Subcutaneous abdominal adipose tissue (tissue), 5 donors: ENCODE measurements around the gene UBR3.

Experiments
- H3K27ac ChIP-seq: one replicate; pipeline ENCODE4 v1.7.0; 2013; ENCODE audit warnings: low read depth, mild to moderate bottlenecking, inconsistent platforms, low read length, moderate library complexity
- H3K27me3 ChIP-seq, 5 donors: one replicate each; pipeline ENCODE4 v1.7.0; 2013; ENCODE audit warnings: low read length in 5 of 5, inconsistent platforms in 1 of 5; ENCODE audit not compliant: control insufficient read depth in 5 of 5, insufficient read depth in 4 of 5
- H3K36me3 ChIP-seq, 5 donors: one replicate each; pipeline ENCODE4 v1.7.0; 2013; ENCODE audit warnings: low read length in 5 of 5; ENCODE audit not compliant: control insufficient read depth in 5 of 5, insufficient read depth in 5 of 5
- H3K4me1 ChIP-seq, 5 donors: one replicate each; pipeline ENCODE4 v1.7.0; 2013; ENCODE audit warnings: low read length in 5 of 5, mild to moderate bottlenecking in 3 of 5, moderate library complexity in 1 of 5; ENCODE audit not compliant: control insufficient read depth in 5 of 5, insufficient read depth in 5 of 5
- H3K4me3 ChIP-seq, 5 donors: one replicate each; pipeline ENCODE4 v1.7.0; 2013; ENCODE audit warnings: low read length in 5 of 5, low read depth in 1 of 5
- H3K9ac ChIP-seq, 5 donors: one replicate each; pipeline ENCODE4 v1.7.0; 2013; ENCODE audit warnings: low read length in 5 of 5, mild to moderate bottlenecking in 4 of 5, moderate library complexity in 3 of 5
- H3K9me3 ChIP-seq, 5 donors: one replicate each; pipeline ENCODE4 v1.7.0; 2013; ENCODE audit warnings: low read length in 5 of 5; ENCODE audit not compliant: control insufficient read depth in 5 of 5
- donor health status: healthy.
- donor health status: healthy.
- donor health status: healthy.
- donor health status: healthy.
- donor health status: healthy.

The UBR3 gene

DNA sequence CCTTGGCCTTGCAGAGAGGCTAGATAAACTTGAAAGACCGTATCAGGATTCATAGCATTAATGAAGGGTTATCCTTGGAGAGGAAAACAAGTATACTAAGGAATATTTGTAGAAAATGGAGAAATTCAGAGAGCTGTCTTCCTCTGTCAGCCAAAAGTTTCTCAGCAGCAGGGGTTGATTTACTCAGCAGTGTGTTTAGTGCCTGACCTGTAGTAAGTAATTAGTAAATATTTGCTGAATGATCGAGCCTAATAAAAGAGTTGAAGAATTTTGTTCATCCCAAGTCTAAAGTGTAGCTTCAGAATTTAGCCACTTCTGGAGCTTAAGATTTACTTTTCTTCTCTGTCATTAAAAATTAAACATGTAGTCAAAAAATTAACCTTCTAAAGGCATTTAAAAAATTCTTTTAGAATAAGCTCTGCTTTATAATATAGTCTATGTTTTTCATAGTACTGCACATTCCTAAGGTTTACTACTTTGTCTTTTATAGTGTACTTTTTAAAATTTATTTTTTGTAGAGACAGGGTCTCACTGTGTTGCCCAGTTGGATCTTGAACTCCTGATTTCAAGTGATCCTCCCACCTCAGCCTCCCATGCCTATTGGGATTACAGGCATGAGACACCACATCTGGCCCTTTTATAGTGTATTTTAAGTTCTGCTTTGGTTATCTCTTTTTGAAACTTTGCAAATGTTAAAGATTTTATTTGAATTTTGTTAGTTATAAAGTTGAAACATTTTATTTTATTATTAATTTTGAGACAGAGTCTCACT, 212.3 kb downstream of the UBR3 start:
- no peaks in the 10 kb centered on the region for H3K9me3 ChIP-seq
- H3K4me3 ChIP-seq: no peak overlapping the region
- no peaks in the 10 kb centered on the region for H3K4me1 ChIP-seq
- H3K27me3 ChIP-seq: no peaks in the 10 kb centered on the region
- no peak overlapping the region for H3K27ac ChIP-seq
- peaks cover 6 to 23% (median 14%) of the 10 kb centered on the region in 5 donors for H3K36me3 ChIP-seq
- no peak overlapping the region for H3K9ac ChIP-seq

DNA sequence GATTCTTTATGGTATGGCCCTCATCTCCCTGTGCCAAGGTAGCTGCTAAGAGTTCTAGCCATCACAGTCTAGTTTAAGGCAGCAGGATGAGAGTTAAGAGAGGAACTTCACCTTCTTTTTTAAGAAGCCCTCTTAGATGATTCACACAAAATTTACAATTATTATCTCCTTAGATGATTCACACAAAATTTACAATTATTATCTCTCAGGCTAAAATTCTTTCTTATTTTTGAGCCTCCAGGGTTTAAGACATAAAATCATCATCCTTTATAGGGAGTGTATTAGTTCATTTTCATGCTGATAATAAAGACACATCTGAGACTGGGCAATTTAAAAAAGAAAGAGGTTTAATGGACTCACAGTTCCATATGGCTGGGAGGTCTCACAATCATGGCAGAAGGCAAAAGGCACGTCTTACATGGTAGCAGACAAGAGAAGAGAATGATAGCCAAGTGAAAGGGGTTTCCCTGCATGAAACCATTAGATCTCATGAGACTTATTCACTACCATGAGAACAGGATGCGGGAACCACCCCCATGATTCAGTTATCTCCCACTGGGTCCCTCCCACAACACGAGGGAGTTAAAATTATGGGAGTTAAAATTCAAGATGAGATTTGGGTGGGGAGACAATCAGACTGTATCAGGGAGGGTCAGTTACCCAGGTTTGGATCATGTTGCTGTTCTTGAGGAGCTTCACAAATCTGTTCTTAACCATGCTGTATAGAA, 217.7 kb downstream of the UBR3 start:
- H3K9ac ChIP-seq: no peak overlapping the region
- H3K4me1 ChIP-seq: peaks cover 0 to 2% (median 0%) of the 10 kb centered on the region in 5 donors
- H3K27me3 ChIP-seq: no peaks in the 10 kb centered on the region
- no peaks in the 10 kb centered on the region for H3K9me3 ChIP-seq
- H3K4me3 ChIP-seq: no peak overlapping the region
- no peak overlapping the region for H3K27ac ChIP-seq
- H3K36me3 ChIP-seq: peaks cover 11 to 30% (median 24%) of the 10 kb centered on the region in 5 donors

DNA sequence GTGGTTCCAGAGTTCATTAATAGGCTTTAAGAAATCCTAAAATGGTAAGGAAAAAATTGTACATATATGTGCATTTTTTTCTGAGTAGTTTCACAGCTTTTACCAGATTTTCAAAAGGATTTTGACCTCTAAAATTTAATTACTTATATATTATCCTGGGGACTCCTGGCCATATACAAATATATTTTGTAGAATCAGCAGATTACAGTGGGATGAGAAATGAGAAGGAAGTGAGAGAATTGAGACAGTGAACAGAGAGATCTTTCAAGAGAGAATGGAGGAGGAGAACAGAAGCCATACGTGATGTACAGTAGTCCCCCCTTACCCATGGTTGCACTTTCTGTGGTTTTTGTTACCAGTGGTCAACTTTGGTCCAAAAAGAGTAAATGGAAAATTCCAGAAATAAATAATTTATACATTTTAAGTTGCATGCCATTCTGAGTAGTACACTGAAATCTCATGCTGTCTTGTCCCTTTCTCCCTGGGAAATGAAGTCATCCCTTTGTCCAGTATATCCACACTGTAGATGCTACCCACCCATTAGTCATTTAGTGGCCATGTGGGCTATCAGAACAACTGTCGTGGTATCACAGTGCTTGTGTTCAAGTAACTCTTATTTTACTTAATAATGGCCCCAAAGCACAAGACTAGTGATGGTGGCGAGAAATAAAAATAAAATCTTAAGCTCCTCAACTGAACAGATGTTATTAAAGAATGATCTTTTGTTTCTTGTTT, 220.2 kb downstream of the UBR3 start:
- peaks cover 0 to 2% (median 0%) of the 10 kb centered on the region in 5 donors for H3K4me1 ChIP-seq
- H3K4me3 ChIP-seq: no peak overlapping the region
- H3K27ac ChIP-seq: no peak overlapping the region
- peaks cover 6 to 26% (median 25%) of the 10 kb centered on the region in 5 donors for H3K36me3 ChIP-seq
- H3K9ac ChIP-seq: no peak overlapping the region
- H3K27me3 ChIP-seq: no peaks in the 10 kb centered on the region
- H3K9me3 ChIP-seq: no peaks in the 10 kb centered on the region

DNA sequence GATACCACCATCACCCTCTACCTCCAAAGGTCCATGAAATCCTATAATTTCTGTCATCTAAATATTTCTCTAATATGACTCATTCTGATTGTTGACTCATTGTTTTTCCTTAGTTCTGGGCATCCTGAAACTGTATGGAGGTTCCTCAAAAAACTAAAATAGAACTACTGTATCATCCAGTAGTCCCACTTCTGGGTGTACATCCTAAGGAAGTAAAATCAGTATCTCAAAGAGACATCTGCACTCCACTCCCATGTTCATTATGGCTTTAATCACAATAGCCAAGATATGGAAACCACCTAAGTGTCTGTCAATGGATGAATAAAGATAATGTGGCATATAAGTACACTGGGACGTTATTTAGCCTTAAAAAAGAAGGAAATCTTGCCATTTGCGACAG, 224.9 kb downstream of the UBR3 start:
- H3K9me3 ChIP-seq: no peaks in the 10 kb centered on the region
- H3K4me1 ChIP-seq: no peaks in the 10 kb centered on the region
- H3K9ac ChIP-seq: no peak overlapping the region
- H3K4me3 ChIP-seq: no peak overlapping the region
- no peak overlapping the region for H3K27ac ChIP-seq
- no peaks in the 10 kb centered on the region for H3K27me3 ChIP-seq
- peaks cover 10 to 42% (median 26%) of the 10 kb centered on the region in 5 donors for H3K36me3 ChIP-seq

DNA sequence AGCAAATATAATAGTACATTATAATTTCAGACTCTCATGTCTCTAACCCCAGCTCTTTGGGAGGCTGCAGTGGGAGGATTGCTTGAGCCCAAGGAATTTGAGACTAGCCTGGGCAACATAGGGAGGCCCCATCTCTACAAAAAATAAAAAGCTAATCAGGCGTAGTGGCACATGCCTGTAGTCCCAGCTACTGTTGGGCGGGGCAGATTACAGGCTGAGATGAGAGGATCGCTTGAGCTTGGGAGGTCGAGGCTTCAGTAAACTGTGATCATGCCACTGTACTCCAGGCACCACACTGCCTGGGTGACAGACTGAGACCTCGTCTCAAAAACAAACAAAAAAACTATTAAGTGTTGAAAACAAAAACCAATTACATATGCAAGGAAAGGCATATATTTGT, 227.7 kb downstream of the UBR3 start:
- Histone ChIP-seq H3K36me3 (peaks cover 6 to 41% (median 32%) of the 10 kb centered on the region in 5 donors), H3K27me3 (no peaks in the 10 kb centered on the region), H3K4me3 (no peak overlapping the region), H3K27ac (no peak overlapping the region), H3K9me3 (no peaks in the 10 kb centered on the region), H3K4me1 (no peaks in the 10 kb centered on the region), H3K9ac (no peak overlapping the region)

DNA sequence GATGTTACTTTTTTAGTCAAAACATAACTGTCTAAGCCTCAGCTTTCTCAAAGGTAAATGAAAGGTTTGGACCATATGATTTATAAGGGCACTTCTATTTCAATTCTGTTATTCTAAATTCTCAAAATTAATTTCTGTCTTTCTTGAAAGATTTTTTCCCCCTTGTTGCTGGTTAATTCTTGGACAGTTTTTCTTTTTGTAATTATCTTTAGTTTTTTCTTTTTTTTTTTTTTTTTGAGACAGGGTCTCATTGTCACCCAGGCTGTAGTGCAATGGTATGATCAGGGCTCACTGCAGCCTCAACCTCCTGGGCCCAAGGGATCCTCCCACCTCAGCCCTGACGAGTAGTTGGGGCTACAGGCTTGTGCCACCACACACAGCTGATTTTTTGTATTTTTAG, 229.6 kb downstream of the UBR3 start:
- Histone ChIP-seq H3K9me3 (no peaks in the 10 kb centered on the region), H3K4me3 (no peak overlapping the region), H3K27me3 (no peaks in the 10 kb centered on the region), H3K36me3 (peaks cover 12 to 47% (median 28%) of the 10 kb centered on the region in 5 donors), H3K9ac (no peak overlapping the region), H3K4me1 (no peaks in the 10 kb centered on the region), H3K27ac (no peak overlapping the region)

DNA sequence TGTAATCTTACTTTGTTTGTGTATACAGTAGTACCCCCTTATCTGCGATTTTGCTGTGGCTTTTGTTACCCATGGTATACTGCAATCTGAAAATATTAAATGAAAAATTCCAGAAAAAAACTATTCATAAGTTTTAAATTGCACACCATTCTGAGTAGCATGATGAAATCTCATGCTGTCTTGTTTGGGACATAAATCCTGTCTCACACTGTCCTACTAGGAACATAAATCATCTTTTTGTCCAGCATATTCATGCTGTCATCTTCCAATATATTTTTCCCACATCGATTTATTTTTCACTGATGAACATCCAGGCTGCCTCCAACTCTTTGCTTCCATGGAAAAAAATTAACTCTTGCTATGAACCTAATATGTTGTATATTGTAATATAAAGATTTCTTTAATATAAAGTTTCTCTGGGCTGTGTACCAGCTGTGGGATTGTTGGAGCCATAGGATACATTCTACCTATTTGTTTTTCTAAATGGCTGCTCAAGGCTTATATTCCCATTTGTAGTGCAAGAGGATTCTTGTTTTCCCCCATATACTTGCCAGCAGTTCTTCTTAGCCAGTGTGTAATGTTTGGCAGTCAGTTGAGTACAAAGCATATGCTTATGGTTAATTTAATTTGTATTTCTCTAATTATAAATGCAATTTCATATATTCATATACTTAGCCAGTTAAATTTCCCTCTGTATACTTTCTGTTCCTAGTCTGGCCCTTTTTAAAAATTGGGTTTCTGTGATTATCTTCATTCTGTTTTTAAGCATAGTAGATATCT, 236.4 kb downstream of the UBR3 start:
- Histone ChIP-seq H3K27ac (no peak overlapping the region), H3K9me3 (no peaks in the 10 kb centered on the region), H3K9ac (no peak overlapping the region), H3K27me3 (no peaks in the 10 kb centered on the region), H3K36me3 (peaks cover 11 to 38% (median 27%) of the 10 kb centered on the region in 5 donors), H3K4me3 (no peak overlapping the region), H3K4me1 (no peaks in the 10 kb centered on the region)

DNA sequence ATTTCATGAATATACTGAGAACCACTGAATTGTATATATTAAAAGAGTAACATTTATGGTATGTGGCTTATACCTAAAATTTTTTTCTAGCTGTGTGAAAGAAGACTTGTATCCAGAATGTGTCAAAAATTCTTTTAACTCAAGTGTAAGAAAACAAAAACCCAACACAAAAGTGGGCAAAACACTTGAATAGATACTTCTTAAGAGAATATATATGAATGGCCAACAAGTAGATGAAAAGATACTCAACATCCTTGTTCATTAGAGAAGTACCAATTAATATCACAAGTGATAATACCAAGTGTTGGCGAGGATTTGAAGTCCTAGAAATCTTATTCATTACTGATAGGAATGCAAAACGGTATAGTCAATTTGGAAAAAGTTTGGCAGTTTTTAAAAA, 243.5 kb downstream of the UBR3 start:
- Histone ChIP-seq H3K36me3 (peaks cover 6 to 39% (median 22%) of the 10 kb centered on the region in 5 donors), H3K27me3 (no peaks in the 10 kb centered on the region), H3K4me3 (no peak overlapping the region), H3K9me3 (no peaks in the 10 kb centered on the region), H3K27ac (no peak overlapping the region), H3K9ac (no peak overlapping the region), H3K4me1 (peaks cover 0 to 8% (median 4%) of the 10 kb centered on the region in 5 donors)

DNA sequence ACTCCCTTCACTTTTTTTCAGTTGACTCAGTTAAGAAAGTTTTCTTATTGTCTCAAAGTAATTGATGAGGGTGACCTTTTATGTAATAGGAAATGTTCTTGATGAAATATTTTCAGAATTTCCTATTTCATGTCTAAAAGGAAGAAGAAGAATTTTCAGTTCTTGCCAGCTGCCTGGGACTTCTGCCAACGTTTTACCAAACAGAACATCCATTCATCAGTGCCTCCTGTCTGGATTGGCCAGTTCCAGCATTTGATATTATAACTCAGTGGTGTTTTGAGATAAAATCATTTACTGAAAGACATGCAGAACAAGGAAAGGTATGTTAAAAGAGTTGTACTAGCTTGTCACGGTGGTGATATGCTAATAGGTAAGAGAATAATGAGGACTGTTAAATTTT, 246.0 kb downstream of the UBR3 start:
- peaks cover 0 to 8% (median 4%) of the 10 kb centered on the region in 5 donors for H3K4me1 ChIP-seq
- H3K27ac ChIP-seq: no peak overlapping the region
- H3K4me3 ChIP-seq: no peak overlapping the region
- no peaks in the 10 kb centered on the region for H3K9me3 ChIP-seq
- H3K27me3 ChIP-seq: no peaks in the 10 kb centered on the region
- no peak overlapping the region for H3K9ac ChIP-seq
- peaks cover 6 to 39% (median 20%) of the 10 kb centered on the region in 5 donors for H3K36me3 ChIP-seq
